ENCODE results near the gene TBX3. TPM values are rescaled to one million over a fixed set of nuclear protein-coding genes. Genes with fewer than 3 reads are reported as not detected.

The TBX3 gene
- total and polyA plus RNA-seq, 2 donors (not counting 3 experiments of a cell fraction or from before 2014, with no cell fraction given): 0.52 to 2.0 TPM

DNA sequence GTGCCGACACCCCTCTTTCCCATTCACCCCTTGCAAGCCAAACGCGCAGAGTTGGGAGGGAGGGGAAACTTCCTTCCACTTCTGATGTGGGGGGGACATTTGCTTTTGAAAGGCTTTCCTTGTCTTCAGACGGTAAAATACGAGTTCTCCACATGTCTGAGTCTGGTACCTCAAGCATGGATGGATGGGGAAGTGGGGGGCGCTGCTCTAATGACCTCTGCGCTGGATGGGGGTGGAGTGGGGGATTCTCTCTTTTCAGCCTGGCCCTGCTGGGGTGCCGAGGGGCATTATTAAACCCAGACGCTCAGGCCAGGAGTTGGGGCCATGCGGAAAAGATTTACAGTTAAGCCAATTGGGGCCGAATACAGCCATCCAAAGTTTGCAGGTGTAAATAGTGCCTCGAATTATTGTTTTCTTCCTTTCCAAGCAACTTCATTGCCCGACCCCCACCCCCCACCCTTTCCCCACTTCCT is 9.1 kb upstream of the TBX3 start:
- Histone ChIP-seq H3K9me3 (replicated peaks; ENCODE audit: control insufficient read depth, insufficient read depth, low read length) (no peaks in the 10 kb centered on the region), H3K27me3 (ENCODE audit: control insufficient read depth in 2 of 2, insufficient read depth in 2 of 2, low read length in 2 of 2) (peaks cover 69 to 87% of the 10 kb centered on the region in 2 experiments), H2AFZ (ENCODE audit: low read depth, low read length) (no peak overlapping the region), H4K20me1 (replicated peaks; ENCODE audit: control insufficient read depth, extremely low read depth, insufficient read depth, low read length) (no peaks in the 10 kb centered on the region), H3K27ac (ENCODE audit: insufficient read depth, low read depth, low read length) (no peak overlapping the region), H3K4me1 (ENCODE audit: control insufficient read depth, extremely low read depth, insufficient read depth, low read length) (no peaks in the 10 kb centered on the region), H3K79me2 (ENCODE audit: control insufficient read depth, insufficient read depth, low read length) (no peaks in the 10 kb centered on the region), H3K9me1 (replicated peaks; ENCODE audit: control insufficient read depth, extremely low read depth, insufficient read depth, low read length) (no peaks in the 10 kb centered on the region), H3K4me2 (ENCODE audit: insufficient read depth, low read length) (no peak overlapping the region), H3K36me3 (ENCODE audit: control insufficient read depth in 2 of 2, extremely low read depth in 1 of 2, insufficient read depth in 2 of 2, low read length in 2 of 2) (no peaks in the 10 kb centered on the region), H3K4me3 (replicated peaks in 1 of 3; ENCODE audit: insufficient read depth in 1 of 3, low read depth in 1 of 3, low read length in 3 of 3) (no peak overlapping the region), H3K9ac (replicated peaks; ENCODE audit: extremely low read depth, insufficient read depth, low read length) (no peak overlapping the region)
- TF ChIP-seq MYC (IDR thresholded peaks at IDR 0.05; ENCODE audit: low read depth, low read length) (no peak), EZH2 (IDR thresholded peaks at IDR 0.05; ENCODE audit: borderline replicate concordance, low read depth, low read length, severe bottlenecking) (peak; percentile 1), JUN (IDR thresholded peaks at IDR 0.05; ENCODE audit: borderline replicate concordance, insufficient read depth, insufficient read length, low read depth) (no peak), POLR2A (IDR thresholded peaks at IDR 0.05; ENCODE audit: low read depth, low read length) (no peak), FOS (IDR thresholded peaks at IDR 0.05; ENCODE audit: borderline replicate concordance, insufficient read depth, low read length) (no peak), POLR2AphosphoS5 (IDR thresholded peaks at IDR 0.05; ENCODE audit: insufficient read depth, low read depth, low read length) (no peak), GATA2 (IDR thresholded peaks at IDR 0.05; ENCODE audit: insufficient read depth, insufficient read length, low read depth, low read length) (no peak)
- TF ChIP-seq, protein P1, sequence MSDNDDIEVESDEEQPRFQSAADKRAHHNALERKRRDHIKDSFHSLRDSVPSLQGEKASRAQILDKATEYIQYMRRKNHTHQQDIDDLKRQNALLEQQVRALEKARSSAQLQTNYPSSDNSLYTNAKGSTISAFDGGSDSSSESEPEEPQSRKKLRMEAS (IDR thresholded peaks at IDR 0.05; ENCODE audit: insufficient read depth, insufficient read length): no peak
- TF ChIP-seq, protein P2, sequence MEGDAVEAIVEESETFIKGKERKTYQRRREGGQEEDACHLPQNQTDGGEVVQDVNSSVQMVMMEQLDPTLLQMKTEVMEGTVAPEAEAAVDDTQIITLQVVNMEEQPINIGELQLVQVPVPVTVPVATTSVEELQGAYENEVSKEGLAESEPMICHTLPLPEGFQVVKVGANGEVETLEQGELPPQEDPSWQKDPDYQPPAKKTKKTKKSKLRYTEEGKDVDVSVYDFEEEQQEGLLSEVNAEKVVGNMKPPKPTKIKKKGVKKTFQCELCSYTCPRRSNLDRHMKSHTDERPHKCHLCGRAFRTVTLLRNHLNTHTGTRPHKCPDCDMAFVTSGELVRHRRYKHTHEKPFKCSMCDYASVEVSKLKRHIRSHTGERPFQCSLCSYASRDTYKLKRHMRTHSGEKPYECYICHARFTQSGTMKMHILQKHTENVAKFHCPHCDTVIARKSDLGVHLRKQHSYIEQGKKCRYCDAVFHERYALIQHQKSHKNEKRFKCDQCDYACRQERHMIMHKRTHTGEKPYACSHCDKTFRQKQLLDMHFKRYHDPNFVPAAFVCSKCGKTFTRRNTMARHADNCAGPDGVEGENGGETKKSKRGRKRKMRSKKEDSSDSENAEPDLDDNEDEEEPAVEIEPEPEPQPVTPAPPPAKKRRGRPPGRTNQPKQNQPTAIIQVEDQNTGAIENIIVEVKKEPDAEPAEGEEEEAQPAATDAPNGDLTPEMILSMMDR (IDR thresholded peaks at IDR 0.05; ENCODE audit: extremely low read depth in 1 of 2, insufficient read depth in 1 of 2, low read depth in 1 of 2, low read length in 2 of 2): no peak
- dilution Hi-C loops (cut with MboI; ENCODE audit: extremely low pct_ligation_motif_present, low sequenced_read_pairs): no loop called here
- DNase-seq (ENCODE audit: low read depth, low spot score) (no peak), FAIRE-seq (no peak)
- CTCF ChIA-PET: no interaction called here
- intact Hi-C loops (cut with micrococcal nuclease): no loop called here
- POLR2A ChIA-PET: no interaction called here
- no TSS peak for BruUV-seq (replicated peaks)

Measured in endothelial cell of umbilical vein (primary cell).